Superior temporal gyrus (tissue), 1 donor: ENCODE results near the gene NSUN4.

ENCODE experiments used
- DNase-seq: peaks from one replicate; pipeline ENCODE4 v3.0.0-alpha.2; 2016; ENCODE audit errors: extremely low spot score

Gene NSUN4

DNA sequence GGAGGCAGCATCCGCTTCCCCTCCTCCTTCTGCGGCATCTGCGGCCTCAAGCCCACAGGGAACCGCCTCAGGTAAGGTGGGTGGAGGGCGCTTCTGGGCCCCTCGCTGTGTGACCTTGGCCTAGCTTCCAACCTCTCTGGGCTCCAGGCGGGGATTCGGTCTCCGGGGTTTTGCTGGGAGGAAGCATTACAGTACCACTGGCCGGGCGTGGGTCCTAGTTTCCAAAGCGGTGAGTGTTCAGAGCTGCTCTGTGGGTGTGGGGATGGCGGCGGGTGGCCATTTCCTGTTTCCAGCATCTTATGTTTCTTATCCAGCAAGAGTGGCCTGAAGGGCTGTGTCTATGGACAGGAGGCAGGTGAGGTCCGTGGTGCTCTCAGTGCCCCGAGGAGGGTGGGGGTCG is 65.1 kb downstream of the NSUN4 start:
- no peak for DNase-seq

DNA sequence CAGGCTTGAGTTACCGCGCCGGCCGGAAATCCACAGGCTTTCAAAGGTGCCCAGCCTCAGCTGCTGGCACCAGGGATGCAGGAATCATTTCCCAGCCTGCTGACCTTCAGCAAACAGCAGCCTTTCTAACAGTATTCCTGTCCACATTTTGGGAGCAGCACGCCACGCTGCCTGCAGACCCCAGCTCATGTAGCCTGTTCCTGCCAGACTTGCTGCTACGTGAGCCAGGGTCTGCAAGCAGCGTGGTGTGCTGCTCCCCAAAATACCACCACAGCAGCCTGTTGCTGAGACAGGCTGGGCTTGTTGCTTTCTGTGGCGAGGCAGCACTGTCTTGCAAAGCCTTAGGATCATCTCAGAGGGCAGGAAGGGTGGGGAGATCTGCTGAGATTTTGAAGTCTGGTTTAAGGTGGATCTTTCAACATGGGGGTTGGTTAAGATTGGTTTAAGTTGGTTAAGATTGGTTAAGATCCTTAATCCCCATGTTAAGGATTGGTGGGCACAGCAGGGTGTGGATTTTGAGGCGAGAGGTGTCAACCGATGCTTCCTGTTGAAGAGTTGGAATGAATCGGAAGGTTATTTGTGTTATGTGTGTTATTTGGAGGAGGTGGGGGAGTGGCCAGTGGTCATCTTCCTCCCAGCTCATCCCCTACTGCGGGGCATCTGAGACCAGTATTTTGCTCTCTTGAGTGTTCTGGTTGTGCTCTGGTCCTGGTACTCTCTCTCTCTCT is 66.4 kb downstream of the NSUN4 start:
- no peak for DNase-seq

DNA sequence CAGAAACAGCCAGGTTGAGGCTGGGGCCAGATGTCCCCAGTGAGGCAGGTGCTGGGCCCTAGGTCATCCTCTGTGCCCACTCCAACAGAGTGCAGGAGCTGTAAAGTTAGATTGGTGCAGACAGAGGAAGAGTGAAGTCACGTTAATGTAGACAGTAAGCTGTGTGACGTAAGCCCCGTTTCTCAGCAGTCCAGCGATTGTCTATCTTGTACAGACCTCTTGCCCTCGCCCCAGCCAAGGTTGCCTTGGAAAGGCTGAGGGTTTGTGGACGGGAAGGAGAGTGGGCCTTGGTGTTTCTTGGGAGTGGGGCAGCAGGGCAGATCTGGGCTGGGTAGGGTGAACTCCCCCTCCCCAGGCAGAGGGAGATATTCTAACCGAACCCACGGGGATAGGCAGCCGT is 67.0 kb downstream of the NSUN4 start:
- DNase-seq, result no peak

DNA sequence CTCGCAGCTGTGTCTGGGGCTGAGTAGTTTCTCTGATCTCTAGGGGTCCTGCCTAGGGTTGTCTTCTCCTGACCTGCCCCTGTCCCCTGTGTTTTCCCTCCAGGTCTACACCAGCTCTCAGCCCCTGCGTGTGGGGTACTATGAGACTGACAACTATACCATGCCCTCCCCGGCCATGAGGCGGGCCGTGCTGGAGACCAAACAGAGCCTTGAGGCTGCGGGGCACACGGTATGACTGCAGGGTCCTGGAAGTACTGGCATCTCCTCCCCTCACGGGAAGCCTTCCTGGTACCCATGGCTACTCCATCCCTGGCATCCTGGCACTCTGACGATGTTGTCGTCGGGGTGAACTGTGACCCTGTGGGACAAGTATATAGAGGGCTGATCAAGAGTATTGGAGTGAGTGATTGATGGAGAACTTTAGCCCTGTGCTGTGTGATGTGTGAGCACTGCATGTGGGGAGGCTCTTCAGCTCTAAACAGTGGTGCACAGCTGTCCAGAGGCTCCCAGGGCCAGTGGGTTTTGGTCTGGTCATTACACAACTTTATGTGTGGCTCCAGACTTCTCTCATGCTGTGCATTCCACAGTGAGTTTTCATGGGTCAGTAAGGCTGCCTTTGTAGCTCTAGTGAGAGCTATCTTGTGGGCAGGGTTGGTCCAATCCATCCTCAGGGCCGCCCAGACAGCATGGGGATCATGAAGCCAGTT is 67.9 kb downstream of the NSUN4 start:
- DNase-seq, result no peak

DNA sequence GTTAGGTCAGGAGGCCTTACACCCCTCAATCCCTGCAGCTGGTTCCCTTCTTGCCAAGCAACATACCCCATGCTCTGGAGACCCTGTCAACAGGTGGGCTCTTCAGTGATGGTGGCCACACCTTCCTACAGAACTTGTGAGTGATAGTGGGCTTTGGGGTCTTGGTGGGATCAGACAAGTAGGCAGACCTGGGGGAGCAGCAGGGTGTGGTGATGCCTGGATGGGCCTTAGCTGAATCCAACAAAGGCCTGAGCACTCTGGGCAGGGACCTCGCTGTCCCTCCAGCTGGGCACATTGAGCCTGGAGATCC is 68.4 kb downstream of the NSUN4 start:
- no peak for DNase-seq

DNA sequence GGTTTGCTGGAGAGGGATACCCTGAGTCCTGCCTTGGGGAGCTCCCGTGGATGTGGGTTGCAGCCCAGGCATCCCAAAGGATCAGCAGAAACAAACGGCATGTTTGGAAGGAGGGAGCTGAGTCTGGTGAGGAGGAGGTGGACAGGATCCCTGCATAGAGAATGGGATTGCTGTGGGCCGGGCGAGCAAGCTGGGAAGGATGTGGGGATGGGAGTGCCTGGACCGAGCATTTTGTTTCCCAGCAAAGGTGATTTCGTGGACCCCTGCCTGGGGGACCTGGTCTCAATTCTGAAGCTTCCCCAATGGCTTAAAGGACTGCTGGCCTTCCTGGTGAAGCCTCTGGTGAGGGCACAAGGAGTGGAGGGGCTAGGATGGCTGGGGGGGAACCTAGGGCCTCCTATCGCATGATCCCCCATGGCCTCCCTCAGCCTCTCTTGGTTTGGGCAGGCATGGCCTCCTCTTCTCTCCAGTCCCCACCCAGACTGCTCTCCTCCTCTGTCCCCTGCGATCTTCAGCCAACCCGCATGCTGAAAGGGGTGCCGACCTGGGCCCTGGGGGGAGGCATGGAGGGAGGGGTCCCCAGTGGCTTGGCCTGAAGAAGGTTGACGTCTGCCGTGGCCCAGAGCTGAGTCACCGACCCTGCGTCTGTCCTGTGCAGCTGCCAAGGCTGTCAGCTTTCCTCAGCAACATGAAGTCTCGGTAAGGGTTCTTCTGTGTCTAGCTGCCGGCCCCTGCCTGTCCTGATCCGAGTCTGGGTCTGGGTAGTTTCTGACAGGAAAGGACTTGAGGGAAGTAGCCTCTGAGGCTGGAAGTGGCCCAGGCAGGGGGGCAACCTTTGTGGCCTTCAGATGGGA is 69.8 kb downstream of the NSUN4 start:
- no peak for DNase-seq

DNA sequence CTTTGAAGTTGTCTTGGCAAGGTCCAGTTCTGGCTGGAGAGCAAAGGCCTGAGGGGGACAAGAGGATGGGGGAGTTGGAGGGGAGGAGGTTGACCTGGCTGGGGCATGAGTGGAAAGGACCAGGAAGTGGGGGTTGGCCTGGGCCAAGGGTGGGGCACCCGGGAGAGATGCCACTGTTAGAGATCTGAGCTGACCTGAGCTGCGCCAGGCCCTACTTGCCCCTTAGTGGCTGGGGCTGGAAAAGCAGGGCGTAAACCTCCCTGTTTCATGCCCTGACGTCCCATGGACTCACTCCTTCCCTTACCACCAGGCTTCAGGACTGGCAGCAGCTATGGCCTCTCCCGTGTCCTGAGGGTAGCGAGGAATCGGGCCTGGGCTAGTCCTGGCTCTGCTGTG is 70.4 kb downstream of the NSUN4 start:
- DNase-seq, result no peak
